Fibroblast of skin of left biceps (primary cell): ENCODE data around the gene ERGIC3.
A peak's percentile ranks its signal among the peaks of the same experiment; 100 is the strongest.
"Not testable (repeated sequence)": the region's sequence is repeated elsewhere in the genome, so short reads cannot be mapped to it uniquely, and the experiment has no call there.

Source experiments
- DNase-seq, 2 experiments: peaks; one replicate each; pipeline ENCODE4 v3.0.0-alpha.2; 2013; ENCODE audit warnings: low read depth in 2 of 2

Gene ERGIC3

DNA sequence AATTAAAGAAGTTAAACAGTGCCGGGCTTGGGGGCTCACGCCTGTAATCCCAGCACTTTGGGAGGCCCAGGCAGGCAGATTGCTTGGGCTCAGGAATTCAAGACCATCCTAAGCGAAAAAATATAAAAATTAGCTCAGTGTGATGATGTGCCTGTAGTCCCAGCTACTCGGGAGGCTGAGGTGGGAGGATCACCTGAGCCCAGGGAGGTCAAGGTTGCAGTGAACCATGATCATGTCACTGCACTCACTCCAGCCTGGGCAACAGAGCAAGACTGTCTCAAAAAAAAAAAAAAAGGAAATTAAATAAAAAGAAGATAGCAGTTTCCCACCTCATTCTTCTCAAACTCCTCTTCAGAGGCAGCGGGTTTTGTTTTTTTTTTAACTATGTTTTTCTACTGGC is 24.1 kb upstream of the ERGIC3 start:
- not testable (repeated sequence) for DNase-seq

DNA sequence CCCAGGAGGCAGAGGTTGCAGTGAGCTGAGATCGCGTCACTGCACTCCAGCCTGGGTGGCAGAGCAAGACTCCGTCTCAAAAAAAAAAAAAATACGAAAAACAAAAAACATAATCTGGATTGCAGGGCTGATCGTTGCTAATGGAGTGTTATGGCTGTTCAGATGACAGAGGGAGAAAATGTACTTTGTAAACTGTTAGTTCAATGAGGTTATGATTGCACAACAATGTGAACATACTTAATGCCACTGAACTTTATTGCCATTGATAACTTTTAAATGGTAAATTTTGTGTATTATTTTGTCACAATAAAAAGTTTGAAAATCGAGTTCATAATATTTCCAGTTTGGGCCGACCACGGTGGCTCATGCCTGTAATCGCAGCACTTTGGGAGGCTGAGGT is 22.9 kb upstream of the ERGIC3 start:
- no peak for DNase-seq

DNA sequence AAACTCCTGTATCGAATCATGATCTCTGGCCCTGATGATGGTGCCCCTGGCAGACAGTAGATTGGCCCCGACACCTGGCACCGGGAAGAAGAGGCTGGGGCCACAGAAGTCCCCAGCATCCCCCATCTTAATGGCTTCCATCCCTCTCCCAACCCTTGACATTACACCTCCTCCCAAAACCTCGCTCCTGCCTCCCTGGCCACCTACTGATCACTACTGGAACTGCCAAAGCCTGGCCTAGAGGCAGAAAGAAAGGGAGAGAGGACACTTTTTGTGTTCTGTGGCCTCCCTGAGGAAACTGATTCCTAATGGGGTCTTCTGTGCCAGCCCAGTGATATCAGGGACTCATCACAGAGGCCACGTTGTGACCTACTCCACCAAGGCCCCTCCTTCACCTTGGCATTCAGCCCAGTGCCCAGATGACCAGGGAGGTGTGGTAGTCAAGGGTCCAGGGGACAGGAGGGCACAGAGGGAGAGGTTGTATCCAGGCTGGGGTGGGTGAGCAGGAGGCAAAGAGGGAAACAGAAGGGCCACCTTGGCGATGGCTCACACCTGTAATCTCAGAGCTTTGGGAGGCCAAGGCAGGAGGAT is 18.5 kb upstream of the ERGIC3 start:
- no peak for DNase-seq

DNA sequence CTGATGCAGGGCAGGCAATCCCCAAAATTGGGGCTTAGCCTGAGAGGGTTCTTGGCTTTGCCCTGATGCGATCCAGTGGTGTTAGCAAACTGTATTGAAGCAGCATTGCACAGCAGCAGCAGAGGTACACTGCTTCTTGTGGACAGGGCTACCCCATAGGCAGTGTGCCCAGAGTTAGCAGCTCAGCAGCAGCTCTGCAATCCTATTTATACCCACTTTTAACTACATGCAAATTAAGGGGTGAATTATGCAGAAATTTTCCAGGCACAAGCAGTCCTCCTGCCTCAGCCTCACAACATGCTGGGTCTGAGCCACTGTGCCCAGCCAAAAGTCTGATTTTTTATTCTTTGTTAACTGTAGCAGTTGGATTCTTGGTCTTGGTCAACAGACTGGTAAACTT is 16.2 kb upstream of the ERGIC3 start:
- no peak for DNase-seq

DNA sequence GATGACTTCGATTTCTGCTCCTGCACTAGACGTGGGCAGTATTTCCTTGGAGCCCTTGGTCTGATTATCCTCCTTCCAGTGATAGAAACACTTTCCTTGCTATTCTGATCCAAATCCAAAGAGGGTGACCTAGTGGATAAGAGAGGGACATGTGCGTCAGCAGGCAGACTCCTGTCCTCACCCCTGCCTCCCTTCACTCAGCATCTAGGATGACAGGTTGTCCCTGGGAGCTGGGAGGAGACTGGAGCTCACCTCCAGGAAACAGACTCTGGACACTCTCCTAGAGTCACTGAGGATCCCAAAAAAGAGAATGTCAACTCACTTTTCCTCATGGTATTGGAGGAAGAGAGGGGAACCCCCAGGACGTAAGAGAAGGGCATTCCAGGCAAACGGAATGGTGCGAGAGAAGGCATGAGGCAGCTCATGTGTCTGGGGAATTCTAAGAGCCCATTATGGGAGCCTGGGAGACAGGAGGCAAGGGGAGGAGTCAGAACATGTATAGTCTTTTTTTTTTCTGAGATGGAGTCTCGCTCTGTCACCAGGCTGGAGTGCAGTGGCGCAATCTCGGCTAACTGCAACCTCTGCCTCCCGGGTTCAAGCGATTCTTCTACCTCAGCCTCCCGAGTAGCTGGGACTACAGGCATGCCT is 14.6 kb upstream of the ERGIC3 start:
- no peak for DNase-seq

DNA sequence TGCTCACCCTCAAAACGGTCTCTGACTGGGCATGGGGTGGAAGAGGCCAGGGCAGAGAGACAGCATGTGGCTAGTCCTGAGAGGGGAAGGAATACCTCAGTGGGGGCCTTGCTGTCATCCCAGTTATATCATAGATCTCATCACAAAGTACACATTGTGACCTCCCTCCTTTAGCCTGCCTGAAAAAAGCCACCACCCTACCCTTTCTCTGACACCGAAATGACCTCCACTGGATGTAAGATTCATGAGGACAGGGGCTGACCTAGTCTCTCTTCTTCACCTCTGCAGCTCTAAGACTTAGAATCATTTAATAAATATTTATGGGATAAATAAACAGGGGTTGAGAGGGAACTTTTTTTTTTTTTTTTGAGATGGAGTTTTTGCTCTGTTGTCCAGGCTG is 12.3 kb upstream of the ERGIC3 start, which contains the start of gene C20orf173:
Gene C20orf173 (minus strand): TSS at position 101 of the 400 bp plus-strand sequence. CDS start 279 bp downstream, outside the sequence.
- no peak for DNase-seq

DNA sequence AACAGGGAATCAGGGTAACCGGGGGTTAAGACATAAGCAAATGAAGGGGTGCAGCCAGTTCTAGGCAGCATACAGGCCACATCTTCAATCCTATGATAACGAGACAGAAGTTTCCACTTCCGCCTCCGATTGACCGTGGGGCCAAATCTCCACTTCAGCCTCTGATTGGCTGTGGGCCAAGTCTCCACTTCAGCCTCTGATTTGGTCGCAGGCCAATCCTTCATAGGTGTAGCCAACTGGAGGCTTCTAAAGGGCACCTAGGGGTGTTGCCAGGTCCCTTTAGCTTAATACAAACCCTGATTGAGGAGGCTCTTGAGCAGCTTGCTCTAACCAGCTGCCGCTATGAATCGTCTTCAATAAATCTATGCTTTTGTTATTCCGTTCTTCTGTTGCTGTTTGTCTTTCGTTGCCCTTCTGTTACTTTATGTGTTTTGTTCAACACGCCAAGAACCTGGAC is 2.1 kb upstream of the ERGIC3 start:
- DNase-seq: no peak

DNA sequence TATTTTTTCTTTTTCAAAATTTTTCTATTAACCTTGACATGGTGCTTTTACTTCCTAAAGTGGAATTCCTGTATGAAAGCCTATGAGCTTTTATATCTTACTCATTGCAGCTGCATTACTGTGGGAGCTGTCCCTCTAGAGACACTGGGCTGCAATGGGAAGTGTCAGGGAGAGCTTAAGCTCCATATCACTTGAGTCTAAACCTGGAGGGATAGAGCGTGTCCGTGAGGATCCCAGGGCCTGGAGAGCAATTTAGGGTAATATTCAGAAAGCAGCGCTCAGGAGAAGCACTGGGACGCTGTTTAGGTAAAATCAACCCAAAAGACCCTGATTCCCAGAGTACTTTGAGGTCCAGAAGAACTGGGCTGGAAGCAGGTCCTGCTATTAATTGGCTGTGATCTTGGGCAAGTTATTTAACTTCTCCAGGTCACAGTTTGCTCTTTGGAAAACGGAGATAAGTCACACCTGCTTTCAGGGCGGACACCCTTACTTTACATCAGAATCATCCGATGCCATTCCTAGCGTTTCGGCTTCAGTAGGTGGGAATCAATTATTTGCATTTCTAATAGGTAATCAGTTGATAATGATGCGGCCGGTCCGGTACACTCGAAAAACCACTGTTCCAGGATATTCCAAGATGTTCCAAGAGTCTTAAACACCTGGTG is 628 bp upstream of the ERGIC3 start:
- no peak for DNase-seq

DNA sequence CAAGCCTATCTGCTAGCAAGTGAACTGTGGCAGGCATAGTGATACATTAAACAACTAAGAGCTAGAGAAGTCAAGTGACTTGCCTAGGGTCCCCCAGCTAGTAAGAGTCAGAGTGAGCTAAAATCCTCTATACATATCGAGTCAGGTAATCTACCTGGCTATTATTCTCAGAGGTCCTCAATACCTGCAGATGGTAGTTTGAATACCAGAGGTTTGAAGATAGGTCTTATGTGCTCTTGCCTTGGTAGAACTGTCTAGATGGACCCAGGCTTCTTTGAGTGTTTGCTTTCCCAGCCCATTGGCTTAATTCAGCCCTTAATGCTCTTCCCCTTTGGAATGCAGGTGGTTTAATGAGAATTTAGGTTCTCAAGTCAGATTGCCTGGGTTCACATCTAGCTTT is 1.1 kb downstream of the ERGIC3 start:
- no peak for DNase-seq

DNA sequence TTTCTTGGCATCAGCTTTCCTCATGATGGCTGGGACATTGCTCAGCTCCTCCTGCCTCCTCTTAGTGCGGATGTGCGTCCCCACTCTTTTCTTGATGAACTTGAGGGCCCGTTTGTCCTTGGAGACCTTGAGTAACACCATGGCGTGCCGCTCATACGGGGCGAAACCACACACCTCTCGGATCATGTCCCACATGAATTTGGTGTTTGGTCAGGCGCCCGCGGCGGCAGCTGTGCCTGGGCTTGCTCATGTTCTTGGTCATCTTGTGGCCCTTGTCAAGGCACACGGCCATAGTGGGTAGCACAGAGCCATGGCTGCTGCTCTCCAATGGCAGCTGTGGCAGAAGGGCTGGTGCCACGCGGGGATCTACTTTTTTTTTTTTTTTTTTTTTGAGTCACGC is 2.6 kb downstream of the ERGIC3 start:
- no peak for DNase-seq

DNA sequence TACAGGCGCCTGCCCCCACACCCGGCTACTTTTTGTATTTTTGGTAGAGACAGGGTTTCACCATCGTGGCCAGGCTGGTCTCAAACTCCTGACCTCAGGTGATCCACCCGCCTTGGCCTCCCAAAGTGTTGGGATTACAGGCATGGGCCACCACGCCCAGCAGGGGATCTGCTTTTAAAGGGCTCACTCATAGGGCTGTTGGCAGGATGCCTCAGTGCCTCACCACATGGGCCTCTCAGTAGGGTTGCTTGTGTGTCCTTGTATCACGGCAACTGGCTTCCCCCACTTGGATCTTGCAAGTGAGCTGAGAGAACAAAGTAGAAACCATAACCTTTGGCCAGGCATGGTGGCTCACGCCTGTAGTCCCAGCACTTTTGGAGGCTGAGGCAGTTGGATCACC is 3.1 kb downstream of the ERGIC3 start:
- DNase-seq: peak in 1 of 2 experiments; percentile 5

DNA sequence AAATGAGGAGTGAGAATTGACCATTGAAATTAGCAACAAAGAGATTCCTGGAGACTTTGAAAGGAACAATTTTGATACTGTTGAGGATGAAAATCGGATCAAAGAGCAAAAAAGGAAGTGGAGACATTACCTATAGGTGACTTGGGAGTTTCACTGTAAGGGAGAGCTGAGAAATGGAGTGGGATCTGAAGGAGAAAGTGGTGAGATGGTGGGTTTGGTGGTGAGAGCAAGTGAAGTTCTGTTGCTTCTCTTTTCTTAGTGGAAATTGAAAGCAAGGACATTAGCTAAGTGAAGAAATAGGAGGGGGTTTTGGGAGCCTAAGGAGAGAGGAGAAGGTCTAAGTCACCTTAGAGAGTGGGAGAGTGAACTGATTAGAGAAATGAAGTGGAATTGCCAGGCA is 4.2 kb downstream of the ERGIC3 start:
- DNase-seq: no peak

DNA sequence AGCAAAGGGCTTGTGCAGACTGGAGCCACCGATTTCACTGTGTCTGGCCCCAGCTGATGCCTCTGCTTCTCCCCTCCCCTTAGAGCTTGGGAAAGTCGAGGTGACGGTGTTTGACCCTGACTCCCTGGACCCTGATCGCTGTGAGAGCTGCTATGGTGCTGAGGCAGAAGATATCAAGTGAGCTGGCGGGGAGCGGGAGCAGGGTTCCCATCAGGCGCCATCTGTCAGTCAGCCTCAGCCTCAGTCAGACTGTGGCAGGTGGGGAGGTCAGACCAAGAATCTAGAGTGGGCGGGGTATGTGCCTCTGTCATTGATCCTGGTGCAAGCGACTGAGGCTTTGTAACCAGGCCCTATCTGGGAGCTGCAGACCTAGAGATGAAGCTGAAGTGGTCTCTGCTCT is 5.5 kb downstream of the ERGIC3 start:
- no peak for DNase-seq

DNA sequence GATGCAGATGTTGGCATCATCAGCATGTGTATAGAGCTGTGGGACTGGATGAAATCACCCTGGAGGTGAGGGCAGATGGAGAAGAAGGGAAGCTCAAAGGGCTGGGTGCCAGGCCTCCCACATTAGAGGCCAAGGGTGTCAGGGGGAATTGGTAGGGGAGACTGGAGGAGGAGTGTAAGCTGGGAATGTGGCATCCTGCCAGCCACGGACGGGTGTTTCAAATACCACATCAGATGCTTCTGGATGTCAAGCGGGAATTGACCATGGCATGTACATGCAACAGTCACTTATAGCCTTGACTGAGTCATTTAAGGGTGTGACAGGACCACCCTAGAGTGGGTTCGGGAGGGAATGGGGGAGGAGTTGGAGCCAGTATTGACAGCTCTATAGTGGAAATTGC is 9.6 kb downstream of the ERGIC3 start:
- no peak for DNase-seq

DNA sequence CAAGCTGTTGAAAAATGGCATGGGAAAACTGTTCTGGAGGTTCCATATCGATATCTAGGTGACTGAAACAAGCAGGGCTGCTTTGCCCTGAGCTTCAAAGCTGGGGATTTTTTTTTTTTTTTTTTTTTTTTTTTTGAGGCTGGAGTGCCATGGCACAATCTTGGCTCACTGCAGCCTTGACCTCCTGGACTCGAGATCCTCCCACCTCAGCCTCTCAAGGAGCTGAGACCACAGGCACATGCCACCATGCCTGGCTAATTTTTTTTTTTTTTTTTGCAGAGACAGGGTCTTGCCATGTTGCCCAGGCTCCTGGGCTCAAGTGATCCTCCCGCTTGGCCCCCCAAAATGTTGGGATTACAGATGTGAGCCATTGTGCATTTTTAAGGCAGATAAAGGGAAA is 11.0 kb downstream of the ERGIC3 start:
- DNase-seq: no peak

DNA sequence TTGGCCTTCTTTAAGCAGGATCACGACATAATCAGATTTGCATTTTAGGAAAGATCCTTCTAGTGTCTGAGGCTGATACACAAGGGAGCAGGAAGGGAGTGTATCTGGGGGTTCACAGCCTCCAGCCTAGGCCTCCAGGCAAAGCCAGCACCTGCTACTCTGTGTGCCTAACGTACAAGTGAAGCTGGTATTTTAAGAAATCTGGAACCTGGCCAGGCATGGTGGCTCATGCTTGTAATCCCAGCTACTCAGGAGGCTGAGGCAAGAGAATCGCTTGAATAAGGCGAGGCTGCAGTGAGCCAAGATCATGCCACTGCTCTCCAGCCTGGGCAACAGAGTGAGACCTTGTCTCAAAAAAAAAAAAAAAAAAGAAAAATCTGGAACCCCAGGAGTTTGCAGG is 13.6 kb downstream of the ERGIC3 start:
- DNase-seq: not testable (repeated sequence)

DNA sequence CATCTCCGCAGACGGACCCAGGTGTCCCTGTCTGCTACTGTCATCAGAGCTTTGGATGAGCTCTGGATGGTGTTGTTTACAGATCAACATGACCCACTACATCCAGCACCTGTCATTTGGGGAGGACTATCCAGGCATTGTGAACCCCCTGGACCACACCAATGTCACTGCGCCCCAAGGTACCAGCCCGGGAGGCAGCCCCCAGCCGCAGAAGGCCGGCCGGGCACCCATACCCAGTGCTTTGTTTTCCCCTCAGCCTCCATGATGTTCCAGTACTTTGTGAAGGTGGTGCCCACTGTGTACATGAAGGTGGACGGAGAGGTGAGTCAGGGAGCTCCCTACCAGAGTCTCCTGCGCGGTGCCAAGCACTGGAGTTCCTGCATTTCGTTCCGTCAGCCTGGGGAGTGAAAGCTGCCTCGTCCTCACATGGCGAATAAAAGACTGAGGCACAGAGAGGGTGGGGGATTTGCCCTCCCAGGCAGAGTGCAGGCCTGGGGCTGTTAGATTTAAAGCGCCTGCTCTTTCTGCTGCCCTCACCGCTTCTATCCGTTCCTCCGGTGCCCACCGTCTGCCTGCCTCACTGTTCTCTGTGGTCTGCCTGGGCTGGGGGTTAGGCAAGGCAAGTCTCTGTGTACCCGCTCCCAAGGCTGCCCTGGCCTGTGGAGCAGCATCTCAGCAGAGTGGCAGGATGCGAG is 14.2 kb downstream of the ERGIC3 start:
- no peak for DNase-seq

DNA sequence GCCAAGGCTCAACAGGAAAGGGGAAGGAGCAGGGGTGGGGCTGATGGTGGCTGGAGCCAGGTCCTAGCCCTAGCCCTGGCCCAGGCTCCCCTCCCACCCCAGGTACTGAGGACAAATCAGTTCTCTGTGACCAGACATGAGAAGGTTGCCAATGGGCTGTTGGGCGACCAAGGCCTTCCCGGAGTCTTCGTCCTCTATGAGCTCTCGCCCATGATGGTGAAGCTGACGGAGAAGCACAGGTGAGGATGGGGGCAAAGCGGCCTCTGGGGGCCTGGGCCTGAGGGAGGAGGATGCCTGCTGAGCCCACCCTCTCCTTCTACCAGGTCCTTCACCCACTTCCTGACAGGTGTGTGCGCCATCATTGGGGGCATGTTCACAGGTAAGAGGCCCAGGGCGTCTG is 15.0 kb downstream of the ERGIC3 start:
- no peak for DNase-seq

DNA sequence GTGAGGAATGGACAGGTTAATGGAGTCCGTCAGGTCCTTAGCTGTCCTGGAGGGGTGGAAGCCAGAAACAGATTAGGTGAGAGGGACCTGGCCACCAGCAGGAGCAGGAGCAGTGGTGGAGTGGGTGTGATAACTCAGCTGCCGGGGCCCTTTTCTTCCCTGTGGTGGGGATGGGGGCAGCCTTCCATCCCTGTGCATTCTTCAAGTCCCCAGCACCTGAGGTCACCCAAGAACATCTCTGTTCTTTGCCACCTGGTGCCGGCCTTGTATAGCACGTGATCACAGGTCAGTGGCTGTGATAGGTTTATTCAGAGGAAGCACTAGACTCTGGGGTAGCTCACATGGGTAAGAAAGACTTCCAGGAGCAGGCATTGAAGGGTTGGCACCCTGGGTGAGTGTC is 16.6 kb downstream of the ERGIC3 start:
- DNase-seq: no peak

DNA sequence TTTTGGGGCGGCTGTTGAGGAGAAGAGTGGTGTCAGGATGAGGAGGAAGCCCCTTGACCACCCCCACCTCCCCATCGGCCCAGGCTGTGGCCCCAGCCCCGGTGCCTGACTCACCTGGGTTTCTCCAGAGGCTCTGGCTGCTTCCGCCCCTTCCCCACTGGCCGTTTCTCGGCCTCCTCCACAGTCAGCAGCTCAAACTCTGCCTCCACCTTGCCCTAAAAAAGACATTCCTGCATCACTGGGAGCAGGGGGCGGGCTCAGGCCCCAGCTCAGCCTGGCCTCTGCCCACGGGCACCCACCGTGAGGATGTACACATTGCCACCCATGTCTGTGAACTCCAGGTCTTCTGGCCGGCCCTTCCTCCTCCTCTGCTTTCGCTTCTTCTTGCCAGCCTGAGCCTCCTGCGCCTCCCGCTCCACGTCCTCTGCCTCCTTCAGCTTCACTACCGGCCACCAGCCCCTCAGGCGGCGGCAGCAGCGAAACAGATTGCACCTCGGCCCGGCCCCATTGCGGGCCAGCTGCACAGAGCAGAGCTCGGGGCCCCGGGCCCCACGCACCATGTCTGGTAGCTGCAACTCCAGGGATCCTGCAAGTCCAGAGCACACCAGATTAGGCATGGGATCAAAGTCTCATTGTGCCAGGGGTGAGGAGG is 17.3 kb downstream of the ERGIC3 start:
- DNase-seq: no peak

DNA sequence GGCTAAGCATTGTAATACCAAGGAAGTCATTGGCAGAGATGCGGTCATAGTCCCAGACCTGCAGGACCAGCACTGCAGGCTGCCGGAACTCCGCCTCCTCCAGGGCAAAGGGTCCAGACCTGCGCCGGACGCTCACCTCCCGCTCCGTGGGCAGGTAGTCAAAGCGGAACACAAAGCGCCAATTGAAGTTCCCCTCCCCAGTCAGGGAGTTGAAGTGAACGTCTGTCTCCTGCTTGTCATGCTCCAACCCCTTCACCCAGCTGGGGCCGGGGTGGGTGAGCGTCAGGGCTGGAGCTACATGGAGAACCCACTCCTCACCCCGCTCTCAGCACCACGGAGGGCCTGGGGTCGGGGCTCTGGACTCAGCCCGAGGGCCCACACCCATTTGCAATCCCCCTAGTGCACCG is 18.2 kb downstream of the ERGIC3 start:
- DNase-seq: no peak

DNA sequence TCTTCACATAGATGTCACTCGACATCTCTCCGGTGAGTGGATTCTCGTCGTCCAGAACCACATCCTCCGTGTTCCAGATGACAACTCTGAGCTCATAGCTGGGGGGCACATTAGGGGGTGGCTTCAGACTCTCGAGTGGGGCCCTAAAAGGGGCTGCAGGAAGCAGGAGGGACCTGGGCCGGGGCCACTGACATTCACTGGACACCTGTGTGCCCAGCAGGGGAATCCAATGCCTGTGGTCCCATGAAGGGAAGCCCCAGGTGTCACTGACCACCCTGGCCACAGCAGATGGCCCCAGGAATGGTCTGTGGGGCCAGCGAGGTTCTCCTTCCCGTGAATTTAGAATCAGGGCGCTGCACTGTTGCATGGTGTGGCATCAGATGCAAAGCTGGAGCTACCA is 18.7 kb downstream of the ERGIC3 start:
- DNase-seq: no peak
